Raji (cell line): Measurements from ENCODE around the gene BHLHA15.

Experiments used
- POLR2A ChIP-seq: IDR thresholded peaks from 2 replicates; pipeline ENCODE4 v1.6.1; 2011; ENCODE audit warnings: low read depth, low read length, control low read depth; ENCODE audit not compliant: insufficient read depth

Gene BHLHA15

GRCh38 chr7:98223898-98224700 is 12.9 kb downstream of the BHLHA15 start:
- TF ChIP-seq POLR2A = no peak

DNA sequence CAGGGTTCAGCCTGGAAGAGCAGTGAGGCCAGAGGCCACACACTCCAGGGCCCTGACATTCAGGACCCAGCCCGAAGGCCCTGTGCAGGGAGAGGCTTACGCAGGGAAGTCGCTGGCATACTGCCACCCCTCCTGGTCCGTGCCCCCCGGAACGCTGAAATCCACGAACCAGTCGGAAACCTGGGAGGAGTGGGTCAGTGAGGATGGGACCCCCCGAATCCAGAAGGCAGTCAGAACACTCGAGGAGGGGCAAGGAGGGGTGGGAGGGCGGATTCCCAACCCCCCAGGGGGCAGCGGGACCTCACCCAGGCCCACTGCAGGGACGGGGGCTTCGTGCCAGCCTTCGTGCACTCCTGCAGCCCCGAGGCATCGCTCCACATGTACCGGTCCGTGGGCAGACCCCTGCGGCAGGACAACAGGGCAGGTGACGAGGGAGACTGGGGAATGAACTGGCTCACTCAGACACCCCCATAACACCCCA is 13.5 kb downstream of the BHLHA15 start:
- TF ChIP-seq POLR2A = no peak

DNA sequence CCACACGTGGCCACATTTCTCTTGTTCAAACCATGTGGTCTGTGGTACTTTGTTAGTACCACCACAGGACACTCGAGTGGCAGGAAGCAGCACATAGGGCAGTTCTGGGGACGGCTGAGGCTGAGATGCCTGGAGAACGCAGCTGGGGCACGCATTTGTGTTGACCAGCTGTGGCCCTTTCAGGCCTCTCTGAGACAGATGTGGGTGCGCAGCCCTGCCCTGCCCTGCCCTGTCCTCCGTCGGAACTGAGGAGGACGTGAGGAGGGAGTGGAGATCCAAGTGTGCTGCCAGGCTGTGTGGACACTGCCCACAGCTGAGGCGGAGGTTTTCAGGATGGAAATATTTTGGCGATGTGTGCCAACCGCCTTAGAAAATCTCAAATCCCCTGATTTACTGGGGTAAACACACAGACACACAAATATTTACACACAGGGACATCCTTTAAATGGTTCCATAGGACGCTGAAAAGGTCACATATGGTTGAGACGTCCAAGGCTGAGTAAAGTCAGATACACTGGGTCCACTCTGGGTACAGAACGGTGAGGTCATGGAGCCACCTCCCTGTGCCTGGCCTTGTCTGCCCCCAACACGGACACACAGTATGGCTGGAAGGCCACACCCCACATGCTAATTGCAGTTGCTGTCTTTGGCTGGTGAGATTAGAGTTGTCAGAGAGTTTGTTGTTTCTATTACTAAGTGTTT is 14.8 kb downstream of the BHLHA15 start:
- TF ChIP-seq POLR2A = no peak

GRCh38 chr7:98227939-98228338 is 16.7 kb downstream of the BHLHA15 start:
- no peak for TF ChIP-seq POLR2A

GRCh38 chr7:98228801-98229200 is 17.6 kb downstream of the BHLHA15 start:
- TF ChIP-seq POLR2A = no peak

- no peak for TF ChIP-seq POLR2A
Measured at GRCh38 chr7:98229441-98229840, 18.2 kb downstream of the BHLHA15 start.

DNA sequence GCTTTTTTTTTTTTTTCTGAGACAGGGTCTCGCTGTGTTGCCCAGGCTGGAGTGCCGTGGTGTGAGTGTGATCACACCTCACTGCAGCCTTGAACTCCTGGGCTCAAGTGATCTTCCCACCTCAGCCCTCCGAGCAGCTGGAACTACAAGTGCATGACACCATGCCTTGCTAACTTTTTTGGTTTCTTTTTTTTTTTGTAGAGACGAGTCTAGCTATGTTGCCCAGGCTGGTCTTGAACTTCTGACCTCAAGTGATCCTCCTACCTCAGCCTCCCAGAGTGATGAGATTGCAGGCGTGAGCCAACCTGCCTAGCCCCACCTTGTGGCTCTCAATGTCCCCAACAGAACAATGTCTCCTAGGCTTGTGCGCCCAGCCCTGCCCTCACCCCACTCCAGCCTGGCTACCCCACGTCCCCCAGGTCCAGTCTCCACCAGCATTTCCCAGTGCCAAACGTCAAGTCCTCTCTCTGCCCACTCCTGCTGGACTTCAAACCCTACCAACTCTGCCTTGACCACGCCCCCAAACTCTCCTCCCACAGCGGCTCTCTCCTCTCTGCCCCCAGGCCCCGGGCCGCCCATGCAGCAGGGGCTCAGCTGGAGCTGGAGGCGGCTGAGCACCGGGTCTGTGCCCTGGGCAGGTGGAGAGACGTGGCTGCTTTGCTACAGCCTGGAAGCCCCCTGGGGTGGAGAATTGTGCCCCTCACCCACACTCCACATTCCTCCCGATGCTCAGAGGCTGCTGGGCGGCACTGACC is 18.9 kb downstream of the BHLHA15 start:
- TF ChIP-seq POLR2A = no peak

DNA sequence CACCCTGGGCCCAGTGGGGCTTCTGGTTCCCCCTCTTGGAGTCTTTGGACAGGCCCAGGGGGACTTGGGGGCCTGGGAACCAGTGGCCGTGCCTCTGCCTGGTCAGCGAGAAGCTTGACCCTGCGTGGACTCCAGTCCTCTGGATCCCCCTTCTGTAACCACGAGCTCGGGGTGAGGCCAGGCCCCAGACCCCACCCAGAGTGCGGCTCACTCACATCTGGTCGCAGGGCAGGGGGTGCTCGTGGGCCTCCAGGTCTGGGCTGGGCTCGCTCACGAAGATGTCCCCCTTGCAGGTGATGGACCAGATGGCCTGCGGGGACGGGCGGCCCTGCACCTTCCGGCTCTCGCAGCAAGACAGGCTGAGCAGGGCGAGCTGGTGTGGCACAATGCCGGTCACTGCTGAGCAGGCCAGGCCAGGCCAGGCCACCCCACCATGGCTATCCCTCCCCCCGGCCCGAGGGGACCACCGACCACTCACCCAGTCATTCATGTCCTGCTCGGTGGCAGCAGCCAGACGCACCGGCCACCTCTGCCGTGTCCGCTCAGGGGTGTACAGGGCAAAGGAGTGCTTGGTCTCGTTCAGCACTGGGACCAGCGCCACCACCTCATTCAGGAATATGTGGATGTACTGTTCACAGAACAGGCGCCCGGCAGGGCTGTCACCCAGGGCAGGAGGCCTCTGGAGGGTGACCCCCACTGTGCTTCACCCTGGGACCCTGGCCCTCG is 19.7 kb downstream of the BHLHA15 start:
- TF ChIP-seq POLR2A = no peak

DNA sequence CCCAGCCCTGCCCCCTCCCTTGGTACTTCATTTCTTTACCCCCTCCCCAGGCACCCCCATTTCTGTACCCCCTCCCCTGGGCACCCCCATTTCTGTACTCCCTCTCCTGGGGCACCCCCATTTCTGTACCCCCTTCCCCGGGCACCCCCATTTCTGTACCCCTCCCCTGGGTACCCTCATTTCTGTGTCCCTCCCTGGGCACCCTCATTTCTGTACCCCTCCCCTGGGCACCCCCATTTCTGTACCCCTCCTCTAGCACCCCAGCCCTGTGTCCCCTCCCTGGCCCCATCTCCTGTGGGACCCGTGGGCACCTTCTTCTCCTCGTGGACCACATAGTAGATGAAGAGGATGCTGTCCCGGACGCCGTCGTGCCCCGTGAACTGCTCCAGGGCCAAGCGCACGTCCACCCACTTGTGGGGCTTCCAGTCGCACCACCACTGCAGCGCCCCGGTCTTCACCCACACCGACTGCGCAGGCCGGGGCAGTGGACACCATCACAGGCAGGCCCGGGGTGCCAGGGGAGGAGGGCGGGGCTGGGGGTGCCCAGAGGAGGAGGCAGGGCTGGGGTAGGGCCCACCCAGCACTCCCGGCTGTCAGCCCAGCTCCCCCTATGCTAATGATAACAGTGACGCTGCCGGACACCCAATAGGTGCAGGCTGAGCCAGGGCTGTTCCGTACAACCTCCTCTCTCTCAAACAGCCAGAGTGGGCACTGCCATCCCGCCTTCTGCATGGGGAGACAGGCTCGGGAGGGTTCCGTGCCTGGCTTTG is 20.4 kb downstream of the BHLHA15 start:
- TF ChIP-seq POLR2A = no peak

- TF ChIP-seq POLR2A = no peak
Measured at GRCh38 chr7:98232263-98232585, 21.0 kb downstream of the BHLHA15 start.

DNA sequence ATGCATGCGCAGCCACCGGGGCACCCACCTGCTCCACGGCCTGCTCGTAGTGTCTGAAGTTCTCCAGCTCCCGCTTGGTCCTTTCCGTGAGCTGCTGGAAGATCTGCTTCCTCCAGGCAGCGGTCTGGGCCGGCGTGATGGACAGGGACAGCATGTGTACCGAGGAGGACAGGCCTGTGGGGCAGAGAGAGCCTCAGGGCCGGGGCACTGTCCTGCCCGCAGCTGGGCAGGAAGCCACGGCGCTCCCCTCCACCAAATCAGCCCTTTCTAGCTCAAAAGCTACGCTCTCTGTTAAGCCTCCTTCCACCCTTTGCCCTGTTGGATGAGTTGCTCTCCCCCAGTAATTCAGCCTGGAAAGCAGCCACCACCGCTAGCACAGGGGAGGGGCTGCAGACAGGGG is 21.6 kb downstream of the BHLHA15 start:
- TF ChIP-seq POLR2A = no peak

- TF ChIP-seq POLR2A = no peak
Measured at GRCh38 chr7:98233219-98234070, 22.2 kb downstream of the BHLHA15 start.

- TF ChIP-seq POLR2A = no peak
Measured at GRCh38 chr7:98234429-98235147, 23.3 kb downstream of the BHLHA15 start.
